Adipose tissue (tissue), 3 donors: ENCODE data around the gene VPS13C. TPM values are rescaled to one million over a fixed set of nuclear protein-coding genes. Genes with fewer than 3 reads are reported as not detected.

Experiments used
- H3K27ac ChIP-seq: one replicate; pipeline ENCODE4 v1.5.1; 2013; ENCODE audit warnings: low read depth, low read length
- WGBS, 3 donors: extraction: QIAGEN DNeasy Blood & Tissue Kit; methylation state at CpG; one replicate each; pipeline ENCODE4 v1.1.7; 2013; 5-methylcytosine and 5-hydroxymethylcytosine counted together
- polyA plus RNA-seq, 3 donors: library from polyadenylated mRNA; stranded (reverse); fragments of 200-250 nt; gene quantifications; one replicate each; pipeline ENCODE4 v1.2.3, GENCODE V29; 2013
- donor health status: healthy with polysubstance abuse.
- donor health status: Bipolar disorder and iron deficiency.
- donor health status: healthy.

VPS13C gene
- polyA plus RNA-seq, 3 donors: 8.1 to 11.0 (median 11.0) TPM

DNA sequence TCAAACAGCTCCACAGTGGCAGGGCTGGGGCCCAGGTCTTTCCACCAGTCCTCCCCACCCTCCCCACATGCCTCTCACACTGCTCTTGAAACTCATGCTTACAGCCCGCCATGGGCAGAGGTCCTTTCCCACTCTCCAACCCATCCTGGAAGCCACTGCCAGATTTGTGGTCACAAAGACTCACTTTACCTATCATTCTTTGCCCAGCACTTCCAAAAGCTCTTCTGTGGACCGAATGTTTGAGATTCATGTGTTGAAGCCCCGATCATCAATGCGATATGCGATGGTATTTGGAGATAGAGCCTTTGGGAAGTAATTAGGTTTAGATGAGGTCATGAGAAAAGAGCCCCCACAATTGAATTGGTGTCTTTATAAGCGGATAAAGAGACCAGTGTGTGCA is 247.8 kb downstream of the VPS13C start:
- no peak overlapping the region for H3K27ac ChIP-seq
- WGBS, 3 donors: 92 to 95% (median 93%) methylated on average over 6 of the region's 6 CpGs

DNA sequence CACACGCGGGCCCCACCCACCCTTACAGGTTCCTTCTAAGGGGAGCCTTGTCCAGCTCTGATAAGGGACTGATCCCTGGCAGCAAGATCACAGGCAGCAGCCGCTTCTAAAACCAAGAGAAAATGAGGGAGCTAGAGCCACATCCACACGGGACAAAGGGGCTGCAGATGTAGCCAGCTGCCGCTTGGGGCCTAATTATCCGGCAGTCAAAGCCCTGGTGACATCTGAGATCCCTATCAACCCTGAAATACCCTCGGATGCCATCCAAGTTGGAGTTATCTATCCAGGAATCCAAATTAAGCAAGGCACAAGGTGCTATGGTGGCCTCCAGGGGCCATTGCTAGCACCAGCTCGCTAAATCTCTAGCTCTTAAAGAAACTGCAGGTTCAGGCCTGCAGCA is 248.3 kb downstream of the VPS13C start:
- 88 to 89% (median 89%) methylated on average over 8 of the region's 8 CpGs for WGBS, 3 donors
- no peak overlapping the region for H3K27ac ChIP-seq

DNA sequence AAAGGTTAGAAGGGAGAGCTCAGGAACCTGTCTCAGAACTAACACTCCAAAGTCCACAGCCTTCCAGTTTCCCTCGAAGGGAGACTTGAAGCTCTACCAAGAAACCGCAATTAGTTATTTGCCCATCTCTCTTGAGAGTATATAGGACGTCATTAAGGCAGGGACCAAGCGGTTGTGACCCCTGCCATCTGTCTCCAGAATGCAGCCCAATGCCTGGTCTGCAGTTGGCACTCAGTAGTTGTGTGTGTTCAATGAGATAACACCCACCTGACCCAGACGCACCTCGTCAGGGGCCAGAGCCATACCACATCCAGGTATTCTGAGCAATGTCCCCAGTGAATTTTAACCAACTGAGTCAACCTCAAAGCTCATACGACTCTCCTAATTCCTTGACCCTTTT is 251.0 kb downstream of the VPS13C start:
- H3K27ac ChIP-seq: no peak overlapping the region
- 81 to 94% (median 93%) methylated on average over 7 of the region's 7 CpGs for WGBS, 3 donors

GRCh38 chr15:61807281-61807929 is 252.8 kb downstream of the VPS13C start:
- no peak overlapping the region for H3K27ac ChIP-seq
- 87 to 91% (median 90%) methylated on average over 14 of the region's 14 CpGs for whole genome bisulfite sequencing, 3 donors

Other genes starting within 250 kb of the VPS13C start
- under 1 TPM; 0.22 to 0.71 (median 0.46) TPM for gene C2CD4A, start 6.5 kb upstream of the VPS13C start, polyA plus RNA-seq
- 10 to 100 TPM in 2 of 3 donors, 1 to 10 TPM in 1; 8.8 to 32.0 (median 18.2) TPM for gene C2CD4B, start 104.8 kb upstream of the VPS13C start, polyA plus RNA-seq